Measurements from ENCODE around the gene ZNF180.
"Not testable (repeated sequence)": the region's sequence is repeated elsewhere in the genome, so short reads cannot be mapped to it uniquely, and the experiment has no call there.

The ZNF180 gene

DNA sequence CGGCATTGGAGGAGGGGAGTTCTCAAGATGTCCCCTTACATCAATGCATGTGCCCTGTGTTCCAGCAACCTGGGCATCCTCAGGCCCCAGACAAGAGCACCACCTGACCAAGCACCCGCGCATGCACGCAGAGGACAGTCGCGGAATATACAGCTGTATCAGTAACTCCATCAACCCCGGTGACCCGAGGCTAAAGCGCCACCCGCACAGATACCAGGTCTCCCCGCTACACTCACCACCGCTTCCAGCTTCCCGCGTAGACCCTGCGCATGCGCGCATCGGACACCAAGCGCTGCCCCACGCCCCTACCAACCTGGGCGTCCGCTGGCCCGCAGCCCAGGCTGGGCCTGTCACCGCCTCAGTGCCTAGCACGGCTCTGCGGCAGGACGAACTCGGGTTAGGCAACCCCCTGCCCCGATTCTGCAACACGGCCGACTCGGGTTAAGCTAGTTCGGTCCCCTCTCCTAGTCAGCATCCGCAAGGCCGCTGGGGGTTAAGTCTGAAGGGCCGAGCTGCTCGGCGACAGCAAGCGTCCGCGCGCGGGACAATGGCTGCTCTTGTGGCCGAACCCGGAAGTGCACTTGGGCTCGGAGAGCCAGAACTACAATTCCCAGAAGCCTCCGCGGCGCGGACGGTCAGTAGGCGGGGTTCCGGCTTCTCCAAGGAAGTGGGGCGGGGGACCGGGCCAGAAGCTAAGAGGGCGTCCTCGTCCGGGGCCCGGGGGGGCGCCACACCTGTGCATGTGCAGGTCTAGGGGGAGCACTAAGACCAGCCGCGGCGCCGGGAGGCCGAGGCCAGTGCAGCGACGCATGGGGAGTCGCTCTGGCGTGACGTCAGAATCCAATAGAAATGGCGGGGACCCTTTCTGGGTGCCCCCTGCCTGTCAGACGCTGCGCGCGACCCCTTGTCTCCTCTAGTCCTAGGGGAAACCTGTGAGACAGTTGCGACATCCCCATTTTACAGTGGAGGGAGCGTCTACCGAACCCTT, at the start of gene ZNF180:
ZNF180 (minus strand) TSS at position 561 of the 988 bp plus-strand sequence. CDS start 3,188 bp downstream, outside the sequence.
- peaks cover 12 to 31% of the 10 kb centered on the region in 2 donors for H3K9me3 ChIP-seq (ENCODE audit: control insufficient read depth in 2 of 2, low read length in 2 of 2)
- H3K36me3 ChIP-seq (ENCODE audit: control insufficient read depth in 2 of 2, insufficient read depth in 2 of 2, low read length in 2 of 2) = peaks cover 13 to 23% of the 10 kb centered on the region in 2 donors
- peaks cover 0 to under 1% of the 10 kb centered on the region in 2 donors for H3K27me3 ChIP-seq (ENCODE audit: control insufficient read depth in 2 of 2, insufficient read depth in 2 of 2, low read length in 2 of 2)
- H3K4me1 ChIP-seq (ENCODE audit: control insufficient read depth in 2 of 2, insufficient read depth in 2 of 2, low read length in 2 of 2) = peaks cover 7 to 10% of the 10 kb centered on the region in 2 donors
- peak within 1 kb of the TSS; percentile 84 to 94 for H3K27ac ChIP-seq (ENCODE audit: low read depth in 2 of 2, low read length in 2 of 2)
- peak within 1 kb of the TSS; percentile 76 to 81 for H3K9ac ChIP-seq (ENCODE audit: low read depth in 1 of 2, low read length in 2 of 2)
- H3K4me3 ChIP-seq (ENCODE audit: low read length in 2 of 2) = peak within 1 kb of the TSS; percentile 74 to 99

DNA sequence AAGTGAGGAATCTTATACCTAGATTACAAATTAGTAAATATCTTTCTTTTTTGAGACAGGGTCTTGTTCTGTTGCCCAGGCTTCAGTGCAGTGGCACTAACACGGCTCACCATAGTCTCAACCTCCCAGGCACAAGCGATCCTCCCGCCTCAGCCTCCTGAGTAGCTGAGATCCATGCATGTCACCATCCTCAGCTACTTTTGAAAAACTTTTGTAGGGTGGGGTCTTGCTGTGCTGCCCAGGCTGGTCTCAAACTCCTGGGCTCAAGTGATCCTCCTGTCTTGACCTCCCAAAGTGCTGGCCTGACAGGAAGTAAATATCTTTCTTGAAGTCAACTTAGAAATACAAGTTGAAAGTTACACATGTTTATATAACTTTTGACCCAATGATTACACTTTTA, 49.2 kb upstream of the ZNF180 start:
- H3K36me3 ChIP-seq (ENCODE audit: control insufficient read depth in 2 of 2, insufficient read depth in 2 of 2, low read length in 2 of 2) = no peaks in the 10 kb centered on the region
- peaks cover 0 to 2% of the 10 kb centered on the region in 2 donors for H3K27me3 ChIP-seq (ENCODE audit: control insufficient read depth in 2 of 2, insufficient read depth in 2 of 2, low read length in 2 of 2)
- no peaks in the 10 kb centered on the region for H3K9me3 ChIP-seq (ENCODE audit: control insufficient read depth in 2 of 2, low read length in 2 of 2)
- no peak overlapping the region for H3K9ac ChIP-seq (ENCODE audit: low read depth in 1 of 2, low read length in 2 of 2)
- H3K4me3 ChIP-seq (ENCODE audit: low read length in 2 of 2) = no peak overlapping the region
- H3K4me1 ChIP-seq (ENCODE audit: control insufficient read depth in 2 of 2, insufficient read depth in 2 of 2, low read length in 2 of 2) = peaks cover 0 to 5% of the 10 kb centered on the region in 2 donors
- H3K27ac ChIP-seq (ENCODE audit: low read depth in 2 of 2, low read length in 2 of 2) = no peak overlapping the region

DNA sequence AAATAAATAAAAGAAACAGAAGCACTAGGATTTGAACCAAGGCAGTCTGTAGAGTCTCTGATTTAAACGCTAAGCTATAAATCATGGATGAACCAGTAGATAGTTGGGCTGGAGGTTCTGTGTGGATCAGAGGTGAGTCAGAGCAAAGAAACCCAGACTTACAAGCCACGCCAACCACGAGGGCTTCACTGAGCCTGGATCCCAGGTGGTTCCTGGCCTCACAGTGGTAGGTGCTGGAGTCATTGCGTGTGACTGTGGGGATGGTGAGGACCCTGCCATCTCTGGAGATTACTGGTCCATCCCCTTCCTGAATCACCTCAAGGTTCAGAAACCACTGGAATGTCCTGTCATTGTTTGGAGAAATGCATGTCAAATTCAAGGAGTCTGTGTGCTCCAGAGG, 48.4 kb upstream of the ZNF180 start:
- no peaks in the 10 kb centered on the region for H3K36me3 ChIP-seq (ENCODE audit: control insufficient read depth in 2 of 2, insufficient read depth in 2 of 2, low read length in 2 of 2)
- no peaks in the 10 kb centered on the region for H3K9me3 ChIP-seq (ENCODE audit: control insufficient read depth in 2 of 2, low read length in 2 of 2)

DNA sequence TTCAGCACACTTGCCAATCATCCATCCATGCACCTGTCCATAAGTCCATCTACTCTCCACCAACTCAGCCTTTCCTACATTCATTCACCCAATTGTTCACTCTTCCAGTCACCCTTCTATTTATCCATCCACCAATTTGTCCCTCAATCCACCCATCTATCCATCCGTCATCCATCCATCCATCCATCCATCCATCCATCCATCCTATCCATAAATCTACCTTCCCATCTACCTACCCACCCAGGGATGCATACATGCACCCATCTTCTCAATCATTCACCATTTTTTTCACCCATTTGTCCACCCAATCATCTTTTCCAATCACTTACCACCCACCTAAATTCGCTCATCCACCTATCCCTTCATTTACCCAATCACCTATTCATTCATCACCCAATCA, 43.7 kb upstream of the ZNF180 start:
- no peaks in the 10 kb centered on the region for H3K36me3 ChIP-seq (ENCODE audit: control insufficient read depth in 2 of 2, insufficient read depth in 2 of 2, low read length in 2 of 2)
- H3K9ac ChIP-seq (ENCODE audit: low read depth in 1 of 2, low read length in 2 of 2) = no peak overlapping the region
- no peak overlapping the region for H3K4me3 ChIP-seq (ENCODE audit: low read length in 2 of 2)
- no peak overlapping the region for H3K27ac ChIP-seq (ENCODE audit: low read depth in 2 of 2, low read length in 2 of 2)
- no peaks in the 10 kb centered on the region for H3K4me1 ChIP-seq (ENCODE audit: control insufficient read depth in 2 of 2, insufficient read depth in 2 of 2, low read length in 2 of 2)
- H3K9me3 ChIP-seq (ENCODE audit: control insufficient read depth in 2 of 2, low read length in 2 of 2) = no peaks in the 10 kb centered on the region
- peaks cover 0 to 2% of the 10 kb centered on the region in 2 donors for H3K27me3 ChIP-seq (ENCODE audit: control insufficient read depth in 2 of 2, insufficient read depth in 2 of 2, low read length in 2 of 2)

More for the DNA sequence above, 48.4 kb upstream of the ZNF180 start:
- H3K27me3 ChIP-seq (ENCODE audit: control insufficient read depth in 2 of 2, insufficient read depth in 2 of 2, low read length in 2 of 2) = peaks cover 0 to 2% of the 10 kb centered on the region in 2 donors
- H3K9ac ChIP-seq (ENCODE audit: low read depth in 1 of 2, low read length in 2 of 2) = no peak overlapping the region
- no peak overlapping the region for H3K4me3 ChIP-seq (ENCODE audit: low read length in 2 of 2)
- H3K27ac ChIP-seq (ENCODE audit: low read depth in 2 of 2, low read length in 2 of 2) = no peak overlapping the region
- H3K4me1 ChIP-seq (ENCODE audit: control insufficient read depth in 2 of 2, insufficient read depth in 2 of 2, low read length in 2 of 2) = peaks cover 0 to 4% of the 10 kb centered on the region in 2 donors

DNA sequence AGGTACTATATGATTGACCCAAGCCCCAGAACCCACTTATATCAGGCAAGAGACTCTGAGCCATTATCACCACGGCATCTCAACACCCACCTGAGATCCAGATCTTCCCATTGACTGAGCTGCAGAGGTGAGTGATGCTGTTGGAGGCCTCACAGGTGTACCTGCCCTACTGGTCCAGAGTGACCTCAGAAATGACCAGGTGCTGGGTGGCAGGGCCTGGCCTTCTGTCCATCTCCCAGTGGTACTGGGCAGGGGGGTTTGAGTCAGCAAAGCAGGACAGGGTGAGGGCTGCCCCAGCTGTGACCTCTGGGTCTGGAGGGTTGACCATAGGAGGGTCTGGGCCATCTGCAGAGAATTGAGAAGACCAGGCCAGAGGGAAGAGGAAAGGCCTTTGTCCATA, 42.3 kb upstream of the ZNF180 start:
- Histone ChIP-seq H3K27ac (ENCODE audit: low read depth in 2 of 2, low read length in 2 of 2) (no peak overlapping the region), H3K9me3 (ENCODE audit: control insufficient read depth in 2 of 2, low read length in 2 of 2) (no peaks in the 10 kb centered on the region), H3K4me1 (ENCODE audit: control insufficient read depth in 2 of 2, insufficient read depth in 2 of 2, low read length in 2 of 2) (no peaks in the 10 kb centered on the region), H3K27me3 (ENCODE audit: control insufficient read depth in 2 of 2, insufficient read depth in 2 of 2, low read length in 2 of 2) (no peaks in the 10 kb centered on the region), H3K9ac (ENCODE audit: low read depth in 1 of 2, low read length in 2 of 2) (no peak overlapping the region), H3K36me3 (ENCODE audit: control insufficient read depth in 2 of 2, insufficient read depth in 2 of 2, low read length in 2 of 2) (no peaks in the 10 kb centered on the region), H3K4me3 (ENCODE audit: low read length in 2 of 2) (no peak overlapping the region)

DNA sequence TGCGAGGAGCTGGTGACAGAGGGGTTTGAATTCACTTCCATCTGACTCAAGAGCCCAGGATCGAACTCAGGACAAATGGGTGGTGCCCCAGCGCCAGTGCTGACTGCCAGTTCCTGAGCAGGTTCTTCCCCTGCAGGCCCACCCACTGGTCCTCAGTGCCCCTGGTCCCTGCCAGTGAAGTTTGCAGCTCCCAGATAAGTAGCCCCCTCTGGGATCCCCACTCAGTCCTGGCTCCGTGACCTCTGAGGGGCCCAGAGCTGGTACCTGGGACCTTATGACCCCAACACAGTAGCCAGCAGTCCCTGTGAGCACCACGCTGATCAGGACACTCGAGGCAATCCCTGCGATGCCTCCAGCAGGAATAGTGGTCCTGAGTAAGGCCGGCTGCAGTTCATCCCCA, 40.4 kb upstream of the ZNF180 start:
- H3K4me1 ChIP-seq (ENCODE audit: control insufficient read depth in 2 of 2, insufficient read depth in 2 of 2, low read length in 2 of 2) = no peaks in the 10 kb centered on the region
- H3K36me3 ChIP-seq (ENCODE audit: control insufficient read depth in 2 of 2, insufficient read depth in 2 of 2, low read length in 2 of 2) = no peaks in the 10 kb centered on the region
- no peaks in the 10 kb centered on the region for H3K27me3 ChIP-seq (ENCODE audit: control insufficient read depth in 2 of 2, insufficient read depth in 2 of 2, low read length in 2 of 2)
- no peak overlapping the region for H3K27ac ChIP-seq (ENCODE audit: low read depth in 2 of 2, low read length in 2 of 2)
- H3K4me3 ChIP-seq (ENCODE audit: low read length in 2 of 2) = no peak overlapping the region
- no peaks in the 10 kb centered on the region for H3K9me3 ChIP-seq (ENCODE audit: control insufficient read depth in 2 of 2, low read length in 2 of 2)
- H3K9ac ChIP-seq (ENCODE audit: low read depth in 1 of 2, low read length in 2 of 2) = no peak overlapping the region

DNA sequence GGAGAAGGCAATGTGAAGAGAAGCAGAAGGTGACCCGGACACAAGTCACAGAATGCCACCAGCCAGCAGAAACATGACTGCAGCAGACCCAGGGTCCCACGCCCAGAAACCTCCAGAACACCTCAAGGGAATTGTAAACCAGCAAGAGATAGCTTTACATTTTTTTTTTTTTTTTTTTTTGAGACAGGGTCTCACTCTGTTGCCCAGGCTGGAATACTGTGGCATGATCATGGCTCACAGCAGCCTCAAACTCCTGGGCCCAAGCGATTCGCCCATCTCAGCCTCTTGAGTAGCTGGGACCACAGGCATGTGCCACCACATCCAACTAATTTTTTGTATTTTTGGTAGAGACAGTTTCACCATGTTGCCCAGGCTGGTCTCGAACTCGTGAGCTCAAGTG, 39.7 kb upstream of the ZNF180 start:
- Histone ChIP-seq H3K9ac (ENCODE audit: low read depth in 1 of 2, low read length in 2 of 2) (no peak overlapping the region), H3K9me3 (ENCODE audit: control insufficient read depth in 2 of 2, low read length in 2 of 2) (no peaks in the 10 kb centered on the region), H3K27me3 (ENCODE audit: control insufficient read depth in 2 of 2, insufficient read depth in 2 of 2, low read length in 2 of 2) (no peaks in the 10 kb centered on the region), H3K4me1 (ENCODE audit: control insufficient read depth in 2 of 2, insufficient read depth in 2 of 2, low read length in 2 of 2) (no peaks in the 10 kb centered on the region), H3K4me3 (ENCODE audit: low read length in 2 of 2) (no peak overlapping the region), H3K27ac (ENCODE audit: low read depth in 2 of 2, low read length in 2 of 2) (no peak overlapping the region), H3K36me3 (ENCODE audit: control insufficient read depth in 2 of 2, insufficient read depth in 2 of 2, low read length in 2 of 2) (no peaks in the 10 kb centered on the region)

DNA sequence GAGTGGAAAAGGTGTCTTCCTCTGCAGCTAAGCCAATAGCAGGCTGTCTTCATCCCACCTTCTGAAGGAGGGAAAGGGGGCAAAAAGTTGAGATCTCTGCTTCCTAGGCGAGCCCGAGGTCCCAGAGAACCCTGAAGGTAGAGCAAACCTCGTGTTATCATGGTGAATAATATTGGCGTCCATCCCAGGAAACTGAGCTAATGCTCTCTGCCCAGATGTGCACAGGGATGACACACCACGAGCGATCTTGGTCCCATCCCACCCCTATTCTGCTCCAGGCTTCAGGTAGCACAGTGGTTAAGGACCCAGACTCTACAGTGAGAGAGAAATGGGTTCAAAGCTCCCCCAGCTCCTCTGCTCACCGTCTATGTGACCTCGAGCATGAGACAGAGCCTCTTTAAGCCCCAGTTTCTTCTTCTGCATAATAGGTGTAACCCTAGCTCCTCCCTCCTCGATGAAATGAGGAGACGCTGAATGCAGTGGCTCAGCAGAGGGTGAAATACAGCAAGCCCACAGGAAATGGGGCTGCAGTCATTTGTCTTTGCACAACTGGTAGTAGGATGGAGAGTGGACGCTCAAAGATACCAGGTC, 39.0 kb upstream of the ZNF180 start:
- Histone ChIP-seq H3K4me1 (ENCODE audit: control insufficient read depth in 2 of 2, insufficient read depth in 2 of 2, low read length in 2 of 2) (no peaks in the 10 kb centered on the region), H3K9me3 (ENCODE audit: control insufficient read depth in 2 of 2, low read length in 2 of 2) (no peaks in the 10 kb centered on the region), H3K9ac (ENCODE audit: low read depth in 1 of 2, low read length in 2 of 2) (no peak overlapping the region), H3K27me3 (ENCODE audit: control insufficient read depth in 2 of 2, insufficient read depth in 2 of 2, low read length in 2 of 2) (no peaks in the 10 kb centered on the region), H3K27ac (ENCODE audit: low read depth in 2 of 2, low read length in 2 of 2) (no peak overlapping the region), H3K36me3 (ENCODE audit: control insufficient read depth in 2 of 2, insufficient read depth in 2 of 2, low read length in 2 of 2) (no peaks in the 10 kb centered on the region), H3K4me3 (ENCODE audit: low read length in 2 of 2) (no peak overlapping the region)

DNA sequence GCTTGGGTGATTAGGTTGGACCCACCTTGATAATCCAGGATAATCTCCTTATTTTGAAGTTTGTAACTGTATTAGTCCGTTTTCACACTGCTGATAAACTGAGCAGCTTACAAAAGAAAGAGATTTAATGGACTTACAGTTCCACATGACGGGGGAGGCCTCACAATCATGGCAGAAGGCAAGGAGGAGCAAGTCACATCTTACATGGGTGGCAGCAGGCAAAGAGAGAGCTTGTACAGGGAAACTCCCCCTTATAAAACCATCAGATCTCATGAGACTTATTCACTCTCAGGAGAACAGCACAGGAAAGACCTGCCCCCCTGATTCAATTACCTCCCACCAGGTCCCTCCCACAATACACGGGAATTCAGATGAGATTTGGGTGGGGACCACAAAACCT, 35.0 kb upstream of the ZNF180 start:
- not testable (repeated sequence) for H3K4me3 ChIP-seq (ENCODE audit: low read length in 2 of 2); H3K4me1 ChIP-seq (ENCODE audit: control insufficient read depth in 2 of 2, insufficient read depth in 2 of 2, low read length in 2 of 2); H3K27me3 ChIP-seq (ENCODE audit: control insufficient read depth in 2 of 2, insufficient read depth in 2 of 2, low read length in 2 of 2); H3K9ac ChIP-seq (ENCODE audit: low read depth in 1 of 2, low read length in 2 of 2); H3K36me3 ChIP-seq (ENCODE audit: control insufficient read depth in 2 of 2, insufficient read depth in 2 of 2, low read length in 2 of 2); H3K27ac ChIP-seq (ENCODE audit: low read depth in 2 of 2, low read length in 2 of 2); H3K9me3 ChIP-seq (ENCODE audit: control insufficient read depth in 2 of 2, low read length in 2 of 2)

DNA sequence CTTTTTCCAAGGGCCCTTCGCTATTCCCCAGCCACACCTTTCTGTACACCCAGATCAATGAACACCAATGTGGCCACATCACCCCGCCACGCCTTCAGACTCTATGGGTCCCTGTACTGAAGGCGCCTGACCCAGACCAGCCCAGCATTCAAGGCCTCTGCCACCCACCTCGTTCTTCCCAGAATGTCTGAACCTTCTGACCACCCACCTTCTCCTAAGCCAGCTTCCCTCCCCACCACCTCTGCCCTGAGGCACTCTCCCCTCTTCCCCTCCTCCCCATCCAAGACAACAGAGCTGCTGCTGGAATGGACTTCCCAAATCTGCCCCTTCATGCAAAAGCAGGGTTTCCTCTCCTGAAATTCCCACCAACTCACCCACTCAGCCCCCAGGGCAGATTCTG, 32.5 kb upstream of the ZNF180 start:
- Histone ChIP-seq H3K27ac (ENCODE audit: low read depth in 2 of 2, low read length in 2 of 2) (no peak overlapping the region), H3K4me1 (ENCODE audit: control insufficient read depth in 2 of 2, insufficient read depth in 2 of 2, low read length in 2 of 2) (no peaks in the 10 kb centered on the region), H3K27me3 (ENCODE audit: control insufficient read depth in 2 of 2, insufficient read depth in 2 of 2, low read length in 2 of 2) (no peaks in the 10 kb centered on the region), H3K36me3 (ENCODE audit: control insufficient read depth in 2 of 2, insufficient read depth in 2 of 2, low read length in 2 of 2) (no peaks in the 10 kb centered on the region), H3K9me3 (ENCODE audit: control insufficient read depth in 2 of 2, low read length in 2 of 2) (no peaks in the 10 kb centered on the region), H3K4me3 (ENCODE audit: low read length in 2 of 2) (no peak overlapping the region), H3K9ac (ENCODE audit: low read depth in 1 of 2, low read length in 2 of 2) (no peak overlapping the region)
